Liver (tissue), 3 donors: ENCODE results near the gene KCNQ1.

Experiments used
- EGR1 ChIP-seq, 2 donors: IDR thresholded peaks; 2 replicates each; pipeline ENCODE4 v1.6.1; 2016 to 2018; ENCODE audit warnings: antibody characterized with exemption in 2 of 2, low read depth in 2 of 2
- FOXA1 ChIP-seq: IDR thresholded peaks from 2 replicates; pipeline ENCODE4 v1.6.1; 2016; ENCODE audit warnings: antibody characterized with exemption
- GABPA ChIP-seq, 2 donors: IDR thresholded peaks in 1 of 2; conservative IDR thresholded peaks in 1 of 2; 2 replicates each; pipeline ENCODE4 v1.6.1; 2016; ENCODE audit warnings: antibody characterized with exemption in 2 of 2, mild to moderate bottlenecking in 1 of 2, moderate library complexity in 1 of 2
- HNF4G ChIP-seq: IDR thresholded peaks from 2 replicates; pipeline ENCODE4 v1.6.1; 2016; ENCODE audit warnings: antibody characterized with exemption
- REST ChIP-seq: IDR thresholded peaks from 2 replicates; pipeline ENCODE4 v1.6.1; 2016; ENCODE audit warnings: antibody characterized with exemption, mild to moderate bottlenecking
- TAF1 ChIP-seq: conservative IDR thresholded peaks from 2 replicates; pipeline ENCODE4 v1.6.1; 2016; ENCODE audit warnings: antibody characterized with exemption, mild to moderate bottlenecking
- YY1 ChIP-seq: IDR thresholded peaks from 2 replicates; pipeline ENCODE4 v1.6.1; 2016; ENCODE audit warnings: antibody characterized with exemption, mild to moderate bottlenecking
- ZBTB33 ChIP-seq: IDR thresholded peaks from 2 replicates; pipeline ENCODE4 v1.6.1; 2016; ENCODE audit warnings: antibody characterized with exemption
- TF ChIP-seq, protein P1 (sequence below): IDR thresholded peaks from 2 replicates; pipeline ENCODE4 v1.6.1; 2016; ENCODE audit warnings: antibody characterized with exemption
- TF ChIP-seq, protein P2 (sequence below): fragments of 150-350 bp; IDR thresholded peaks from 2 replicates; pipeline ENCODE4 v1.5.1; 2017; ENCODE audit warnings: improper control_type of control experiment, low read depth, low read length; ENCODE audit not compliant: missing input control
- donor health status: healthy.
- donor health status: healthy.

- no peak for TF ChIP-seq HNF4G
- TF ChIP-seq, protein P1, sequence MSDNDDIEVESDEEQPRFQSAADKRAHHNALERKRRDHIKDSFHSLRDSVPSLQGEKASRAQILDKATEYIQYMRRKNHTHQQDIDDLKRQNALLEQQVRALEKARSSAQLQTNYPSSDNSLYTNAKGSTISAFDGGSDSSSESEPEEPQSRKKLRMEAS, result no peak
- no peak for TF ChIP-seq YY1
- TF ChIP-seq, protein P2, sequence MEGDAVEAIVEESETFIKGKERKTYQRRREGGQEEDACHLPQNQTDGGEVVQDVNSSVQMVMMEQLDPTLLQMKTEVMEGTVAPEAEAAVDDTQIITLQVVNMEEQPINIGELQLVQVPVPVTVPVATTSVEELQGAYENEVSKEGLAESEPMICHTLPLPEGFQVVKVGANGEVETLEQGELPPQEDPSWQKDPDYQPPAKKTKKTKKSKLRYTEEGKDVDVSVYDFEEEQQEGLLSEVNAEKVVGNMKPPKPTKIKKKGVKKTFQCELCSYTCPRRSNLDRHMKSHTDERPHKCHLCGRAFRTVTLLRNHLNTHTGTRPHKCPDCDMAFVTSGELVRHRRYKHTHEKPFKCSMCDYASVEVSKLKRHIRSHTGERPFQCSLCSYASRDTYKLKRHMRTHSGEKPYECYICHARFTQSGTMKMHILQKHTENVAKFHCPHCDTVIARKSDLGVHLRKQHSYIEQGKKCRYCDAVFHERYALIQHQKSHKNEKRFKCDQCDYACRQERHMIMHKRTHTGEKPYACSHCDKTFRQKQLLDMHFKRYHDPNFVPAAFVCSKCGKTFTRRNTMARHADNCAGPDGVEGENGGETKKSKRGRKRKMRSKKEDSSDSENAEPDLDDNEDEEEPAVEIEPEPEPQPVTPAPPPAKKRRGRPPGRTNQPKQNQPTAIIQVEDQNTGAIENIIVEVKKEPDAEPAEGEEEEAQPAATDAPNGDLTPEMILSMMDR, result no peak
- TF ChIP-seq REST, result no peak
- TF ChIP-seq FOXA1, result no peak
- TF ChIP-seq ZBTB33, result no peak
- no peak for TF ChIP-seq GABPA (IDR thresholded peaks at IDR 0.05 in 1 of 2, conservative IDR thresholded peaks at IDR 0.05 in 1 of 2)
- TF ChIP-seq EGR1 (IDR thresholded peaks at IDR 0.05; ENCODE audit: low read depth in 2 of 2), result no peak
- no peak for TF ChIP-seq TAF1
Measured at GRCh38 chr11:2395856-2396255, 49.0 kb upstream of the KCNQ1 start.
